H1 (cell line): Measurements from ENCODE around the gene NKIRAS2. TPM values are rescaled to one million over a fixed set of nuclear protein-coding genes. Genes with fewer than 3 reads are reported as not detected.

ENCODE experiments used
- ASH2L ChIP-seq: fragments of 200-600, 300-600 bp; sonication (generic); IDR thresholded peaks from one replicate; pipeline ENCODE4 v1.7.1; 2017; ENCODE audit warnings: low read length
- EP300 ChIP-seq, 2 experiments: IDR thresholded peaks; 1 replicate in 1 of 2; 2 replicates in 1 of 2; pipeline ENCODE4 v1.6.1; 2011 to 2012; ENCODE audit warnings: low read depth in 2 of 2, low read length in 2 of 2, mild to moderate bottlenecking in 2 of 2, borderline replicate concordance in 1 of 2, inconsistent platforms in 1 of 2, moderate library complexity in 1 of 2
- EZH2 ChIP-seq: fragments of 200-600 bp; sonication (generic); IDR thresholded peaks from 2 replicates; pipeline ENCODE4 v1.7.1; 2012; ENCODE audit warnings: low read depth, mild to moderate bottlenecking, moderate library complexity, low read length, inconsistent platforms; ENCODE audit not compliant: severe bottlenecking
- KDM4A ChIP-seq: IDR thresholded peaks from one replicate; pipeline ENCODE4 v1.7.1; 2012; ENCODE audit warnings: low read depth, mild to moderate bottlenecking, moderate library complexity, low read length, inconsistent platforms; ENCODE audit not compliant: severe bottlenecking
- KDM5A ChIP-seq: fragments of 200-600 bp; IDR thresholded peaks from 2 replicates; pipeline ENCODE4 v1.7.1; 2012; ENCODE audit warnings: mild to moderate bottlenecking, low read length, inconsistent platforms, mixed read lengths
- NANOG ChIP-seq: IDR thresholded peaks from 2 replicates; pipeline ENCODE4 v1.6.1; 2011; ENCODE audit warnings: low read length, low read depth, mild to moderate bottlenecking, inconsistent platforms; ENCODE audit not compliant: insufficient read depth, poor library complexity, severe bottlenecking
- RAD21 ChIP-seq, 2 experiments: IDR thresholded peaks in 1 of 2; conservative IDR thresholded peaks in 1 of 2; 2 replicates each; pipeline ENCODE4 v1.6.1; 2011; ENCODE audit warnings: low read depth in 2 of 2, low read length in 2 of 2, improper control_type of control experiment in 1 of 2, inconsistent platforms in 1 of 2, mild to moderate bottlenecking in 1 of 2, moderate library complexity in 1 of 2
- SAP30 ChIP-seq: fragments of 300-600 bp; sonication (generic); IDR thresholded peaks from 2 replicates; pipeline ENCODE4 v1.7.1; 2012; ENCODE audit warnings: low read length, moderate library complexity, mild to moderate bottlenecking, inconsistent platforms; ENCODE audit not compliant: insufficient read depth, insufficient replicate concordance
- SIN3A ChIP-seq, 2 experiments: IDR thresholded peaks in 1 of 2; conservative IDR thresholded peaks in 1 of 2; 2 replicates each; pipeline ENCODE4 v1.6.1; 2011 to 2012; ENCODE audit warnings: low read length in 2 of 2, improper control_type of control experiment in 1 of 2, low read depth in 1 of 2, mild to moderate bottlenecking in 1 of 2
- SIRT6 ChIP-seq: IDR thresholded peaks from one replicate; pipeline ENCODE4 v1.7.1; 2012; ENCODE audit warnings: low read length, inconsistent platforms
- SIX5 ChIP-seq: IDR thresholded peaks from 2 replicates; pipeline ENCODE4 v1.6.1; 2011; ENCODE audit warnings: mild to moderate bottlenecking, low read depth, low read length
- SP1 ChIP-seq: IDR thresholded peaks from 2 replicates; pipeline ENCODE4 v1.6.1; 2011; ENCODE audit warnings: low read depth, low read length
- SUZ12 ChIP-seq: fragments of 200-600 bp; sonication (generic); IDR thresholded peaks from 2 replicates; pipeline ENCODE4 v1.6.1; 2012; ENCODE audit warnings: mild to moderate bottlenecking, inconsistent platforms, low read length, moderate library complexity, mixed read lengths
- TAF1 ChIP-seq: IDR thresholded peaks from 2 replicates; pipeline ENCODE4 v1.6.1; 2011; ENCODE audit warnings: mild to moderate bottlenecking, low read depth, low read length
- TAF7 ChIP-seq: optimal IDR thresholded peaks from 2 replicates; pipeline ENCODE3; 2011; ENCODE audit warnings: low read depth, mild to moderate bottlenecking, inconsistent platforms, low read length, moderate library complexity, borderline replicate concordance
- TCF12 ChIP-seq: IDR thresholded peaks from 2 replicates; pipeline ENCODE4 v1.6.1; 2011; ENCODE audit warnings: low read depth, mild to moderate bottlenecking, low read length
- polyA plus RNA-seq, 7 experiments: library from polyadenylated mRNA; depleted of rRNA in 3 of 7; stranded (reverse) in 5 of 7; unstranded in 2 of 7; fragments of >200 nt in 5 of 7; fragments of 200-250 nt in 2 of 7; gene quantifications; 1 replicate in 5 of 7; 2 replicates in 1 of 7; 4 replicates in 1 of 7; pipeline versions ENCODE4 v1.2.1 to v1.2.3, GENCODE V29; 2011 to 2013; ENCODE audit warnings: missing spikeins in 2 of 7, mixed read lengths in 2 of 7
- total RNA-seq: library from RNA; stranded (reverse); fragmentation: NEBNext Ultra II Directional; extraction: Animal tissue kit (Norgen Biotek cat#: 25700); gene quantifications from 2 replicates; pipeline ENCODE4 v1.2.1, GENCODE V29; 2021
- TF ChIP-seq, protein P1 (sequence below): IDR thresholded peaks from 2 replicates; pipeline ENCODE4 v1.6.1; 2012; ENCODE audit warnings: low read length, inconsistent platforms
- TF ChIP-seq, protein P2 (sequence below): IDR thresholded peaks from 2 replicates; pipeline ENCODE4 v1.6.1; 2012; ENCODE audit warnings: inconsistent platforms
- TF ChIP-seq, protein P3 (sequence below), 3 experiments: IDR thresholded peaks; 1 replicate in 2 of 3; 2 replicates in 1 of 3; pipeline versions ENCODE4 v1.5.1 to v1.6.1; 2011; ENCODE audit warnings: low read length in 3 of 3, mild to moderate bottlenecking in 3 of 3, inconsistent platforms in 2 of 3, low read depth in 1 of 3, moderate library complexity in 1 of 3; ENCODE audit not compliant: insufficient read depth in 1 of 3; ENCODE audit errors: control extremely low read depth in 1 of 3

The NKIRAS2 gene
- total and polyA plus RNA-seq, 2 of the 8 experiments (the other 6 are each of a cell fraction or from before 2014, with no cell fraction given) = 34.5 to 51.1 TPM

DNA sequence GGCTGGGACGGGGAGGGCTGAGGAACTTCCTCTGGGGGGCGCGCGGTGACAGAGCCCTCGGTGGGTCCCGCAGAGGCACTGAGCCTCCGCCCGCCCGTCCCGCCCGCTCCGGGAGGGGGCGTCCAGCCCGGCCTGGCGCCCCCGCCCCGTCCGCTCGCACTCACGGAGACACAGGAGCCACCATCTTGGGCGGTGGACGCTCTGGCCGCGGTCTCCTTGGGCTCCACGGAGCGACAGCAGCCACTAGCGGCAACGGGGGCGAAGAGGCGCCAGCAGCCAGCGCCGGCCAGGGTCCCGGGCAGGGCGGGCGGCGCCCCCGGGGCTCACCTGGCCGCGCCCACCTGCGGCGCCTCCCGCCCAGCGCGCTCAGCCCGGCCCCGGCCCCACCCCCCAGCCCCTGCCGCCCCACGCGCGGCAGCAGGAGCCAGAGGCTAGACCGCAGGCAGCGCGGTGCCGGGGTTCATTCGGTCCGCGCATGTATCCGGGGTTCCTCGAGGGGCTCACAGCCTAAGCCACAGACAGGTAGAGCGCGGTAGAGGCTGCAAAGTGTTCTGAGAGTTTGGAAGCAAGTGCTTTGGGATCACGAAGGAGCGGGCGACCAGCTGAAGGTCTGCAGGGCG, 30.6 kb downstream of the NKIRAS2 start, which contains the start of gene C17orf113 (continued):
- TF ChIP-seq SUZ12 (no peak), RAD21 (IDR thresholded peaks at IDR 0.05 in 1 of 2, conservative IDR thresholded peaks at IDR 0.05 in 1 of 2; ENCODE audit: low read depth in 2 of 2, low read length in 2 of 2) (peak; percentile 24 to 53), EP300 (IDR thresholded peaks at IDR 0.05; ENCODE audit: borderline replicate concordance in 1 of 2, low read depth in 2 of 2, low read length in 2 of 2) (no peak), EZH2 (no peak), KDM5A (no peak), ASH2L (no peak), TAF1 (peak; percentile 65; the same call in 1 of the 2 replicates), TCF12 (no peak), NANOG (no peak), SIN3A (conservative IDR thresholded peaks at IDR 0.05 in 1 of 2, IDR thresholded peaks at IDR 0.05 in 1 of 2; ENCODE audit: low read depth in 1 of 2, low read length in 2 of 2) (peak in 1 of 2 experiments; percentile 38; a peak in 1 of 4 replicates), KDM4A (peak; percentile 56), SIRT6 (no peak), TAF7 (no peak), SP1 (no peak), SAP30 (no peak), SIX5 (no peak)
- TF ChIP-seq, protein P1, sequence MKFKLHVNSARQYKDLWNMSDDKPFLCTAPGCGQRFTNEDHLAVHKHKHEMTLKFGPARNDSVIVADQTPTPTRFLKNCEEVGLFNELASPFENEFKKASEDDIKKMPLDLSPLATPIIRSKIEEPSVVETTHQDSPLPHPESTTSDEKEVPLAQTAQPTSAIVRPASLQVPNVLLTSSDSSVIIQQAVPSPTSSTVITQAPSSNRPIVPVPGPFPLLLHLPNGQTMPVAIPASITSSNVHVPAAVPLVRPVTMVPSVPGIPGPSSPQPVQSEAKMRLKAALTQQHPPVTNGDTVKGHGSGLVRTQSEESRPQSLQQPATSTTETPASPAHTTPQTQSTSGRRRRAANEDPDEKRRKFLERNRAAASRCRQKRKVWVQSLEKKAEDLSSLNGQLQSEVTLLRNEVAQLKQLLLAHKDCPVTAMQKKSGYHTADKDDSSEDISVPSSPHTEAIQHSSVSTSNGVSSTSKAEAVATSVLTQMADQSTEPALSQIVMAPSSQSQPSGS = no peak
- TF ChIP-seq, protein P2, sequence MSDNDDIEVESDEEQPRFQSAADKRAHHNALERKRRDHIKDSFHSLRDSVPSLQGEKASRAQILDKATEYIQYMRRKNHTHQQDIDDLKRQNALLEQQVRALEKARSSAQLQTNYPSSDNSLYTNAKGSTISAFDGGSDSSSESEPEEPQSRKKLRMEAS = 0 out of 2 replicates have a peak, but pooled peaks have one; percentile 2
- TF ChIP-seq, protein P3, sequence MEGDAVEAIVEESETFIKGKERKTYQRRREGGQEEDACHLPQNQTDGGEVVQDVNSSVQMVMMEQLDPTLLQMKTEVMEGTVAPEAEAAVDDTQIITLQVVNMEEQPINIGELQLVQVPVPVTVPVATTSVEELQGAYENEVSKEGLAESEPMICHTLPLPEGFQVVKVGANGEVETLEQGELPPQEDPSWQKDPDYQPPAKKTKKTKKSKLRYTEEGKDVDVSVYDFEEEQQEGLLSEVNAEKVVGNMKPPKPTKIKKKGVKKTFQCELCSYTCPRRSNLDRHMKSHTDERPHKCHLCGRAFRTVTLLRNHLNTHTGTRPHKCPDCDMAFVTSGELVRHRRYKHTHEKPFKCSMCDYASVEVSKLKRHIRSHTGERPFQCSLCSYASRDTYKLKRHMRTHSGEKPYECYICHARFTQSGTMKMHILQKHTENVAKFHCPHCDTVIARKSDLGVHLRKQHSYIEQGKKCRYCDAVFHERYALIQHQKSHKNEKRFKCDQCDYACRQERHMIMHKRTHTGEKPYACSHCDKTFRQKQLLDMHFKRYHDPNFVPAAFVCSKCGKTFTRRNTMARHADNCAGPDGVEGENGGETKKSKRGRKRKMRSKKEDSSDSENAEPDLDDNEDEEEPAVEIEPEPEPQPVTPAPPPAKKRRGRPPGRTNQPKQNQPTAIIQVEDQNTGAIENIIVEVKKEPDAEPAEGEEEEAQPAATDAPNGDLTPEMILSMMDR (IDR thresholded peaks at IDR 0.05; ENCODE audit: control extremely low read depth in 1 of 3, insufficient read depth in 1 of 3, low read depth in 1 of 3, low read length in 3 of 3) = peak; percentile 26 to 68 (median 64)
